A673 (cell line): ENCODE results near the gene TASOR. TPM values are rescaled to one million over a fixed set of nuclear protein-coding genes. Genes with fewer than 3 reads are reported as not detected.

Experiments used
- Bru-seq: library from RNA; stranded (reverse); fragments of 400-500 nt; gene quantifications from one replicate; lab custom pipeline; 2021; lab: Mats Ljungman, UMichigan
- BruChase-seq, 2 experiments: library from RNA; stranded (reverse); fragments of 400-500 nt; gene quantifications; one replicate each; lab custom pipeline; 2021; lab: Mats Ljungman, UMichigan
- BruUV-seq: library from RNA; stranded (reverse); fragments of 400-500 nt; replicated peaks from 2 replicates; lab custom pipeline; 2021; lab: Mats Ljungman, UMichigan
- CTCF ChIA-PET: fragments of 300-600 bp; sonication (Branson Sonifier 250); formaldehyde crosslinking; loops from one replicate; lab custom pipeline; 2022; ENCODE audit warnings: antibody characterized with exemption; lab: Charles Lee
- POLR2A ChIA-PET: fragments of 300-600 bp; sonication (Branson Sonifier 250); formaldehyde crosslinking; loops from one replicate; lab custom pipeline; 2022; ENCODE audit warnings: antibody characterized with exemption; ENCODE audit not compliant: low non-redundant PET; lab: Charles Lee
- DNase-seq: peaks from one replicate; pipeline ENCODE4 v3.0.0-alpha.2; 2015; ENCODE audit warnings: low spot score
- H3K27ac ChIP-seq: fragments of 200-600 bp; sonication (generic); 2 replicates; pipeline ENCODE4 v1.5.1; 2016; ENCODE audit warnings: mixed run types, low read depth, mild to moderate bottlenecking, mixed read lengths, antibody characterized with exemption, low read length; ENCODE audit not compliant: poor library complexity, severe bottlenecking
- H3K27me3 ChIP-seq: fragments of 200-600 bp; sonication (generic); replicated peaks from 2 replicates; pipeline ENCODE4 v1.6.1; 2017; ENCODE audit warnings: mixed run types, low read depth, mild to moderate bottlenecking, mixed read lengths, antibody characterized with exemption, low read length; ENCODE audit not compliant: insufficient read depth, poor library complexity
- H3K36me3 ChIP-seq: fragments of 200-600 bp; sonication (generic); 2 replicates; pipeline ENCODE4 v1.6.1; 2016; ENCODE audit warnings: mixed run types, mild to moderate bottlenecking, mixed read lengths, antibody characterized with exemption, low read length; ENCODE audit not compliant: insufficient read depth, poor library complexity, severe bottlenecking
- H3K4me1 ChIP-seq: fragments of 200-600 bp; sonication (generic); 2 replicates; pipeline ENCODE4 v1.6.1; 2017; ENCODE audit warnings: mixed run types, mild to moderate bottlenecking, mixed read lengths, antibody characterized with exemption, low read length; ENCODE audit not compliant: insufficient read depth, poor library complexity, severe bottlenecking
- H3K4me3 ChIP-seq: fragments of 200-600 bp; sonication (generic); 2 replicates; pipeline ENCODE4 v1.5.1; 2016; ENCODE audit warnings: low read depth, mixed run types, mild to moderate bottlenecking, mixed read lengths, low read length; ENCODE audit not compliant: poor library complexity, severe bottlenecking
- H3K9me3 ChIP-seq: fragments of 200-600 bp; sonication (generic); 2 replicates; pipeline ENCODE4 v1.6.1; 2016; ENCODE audit warnings: mixed run types, low read depth, mild to moderate bottlenecking, mixed read lengths, antibody characterized with exemption, low read length; ENCODE audit not compliant: poor library complexity, severe bottlenecking
- CTCF ChIP-seq: fragments of 300-800, 200-600 bp; sonication (generic); conservative IDR thresholded peaks from 2 replicates; pipeline ENCODE4 v1.5.1; 2017; ENCODE audit warnings: low read depth, mild to moderate bottlenecking, antibody characterized with exemption, low read length, moderate library complexity, mixed read lengths
- EZH2 ChIP-seq: fragments of 200-600 bp; sonication (generic); IDR thresholded peaks from 2 replicates; pipeline ENCODE4 v1.6.1; 2017; ENCODE audit warnings: borderline replicate concordance, low read depth, mild to moderate bottlenecking, mixed read lengths, antibody characterized with exemption, low read length; ENCODE audit not compliant: poor library complexity, severe bottlenecking
- intact Hi-C: fragments of 100-400 bp; cut with micrococcal nuclease; formaldehyde crosslinking; loops from one replicate; pipeline ENCODE4 v1.10.0; 2022; ENCODE audit not compliant: unreplicated experiment
- long read RNA-seq: library from polyadenylated mRNA; stranded (forward); transcript quantifications from one replicate; pipeline ENCODE4 v2.0.0, GENCODE V29; 2022
- total RNA-seq: library from RNA; stranded (reverse); gene quantifications from 2 replicates; pipeline ENCODE4 v1.2.3, GENCODE V29; 2021

The TASOR gene, protein sequence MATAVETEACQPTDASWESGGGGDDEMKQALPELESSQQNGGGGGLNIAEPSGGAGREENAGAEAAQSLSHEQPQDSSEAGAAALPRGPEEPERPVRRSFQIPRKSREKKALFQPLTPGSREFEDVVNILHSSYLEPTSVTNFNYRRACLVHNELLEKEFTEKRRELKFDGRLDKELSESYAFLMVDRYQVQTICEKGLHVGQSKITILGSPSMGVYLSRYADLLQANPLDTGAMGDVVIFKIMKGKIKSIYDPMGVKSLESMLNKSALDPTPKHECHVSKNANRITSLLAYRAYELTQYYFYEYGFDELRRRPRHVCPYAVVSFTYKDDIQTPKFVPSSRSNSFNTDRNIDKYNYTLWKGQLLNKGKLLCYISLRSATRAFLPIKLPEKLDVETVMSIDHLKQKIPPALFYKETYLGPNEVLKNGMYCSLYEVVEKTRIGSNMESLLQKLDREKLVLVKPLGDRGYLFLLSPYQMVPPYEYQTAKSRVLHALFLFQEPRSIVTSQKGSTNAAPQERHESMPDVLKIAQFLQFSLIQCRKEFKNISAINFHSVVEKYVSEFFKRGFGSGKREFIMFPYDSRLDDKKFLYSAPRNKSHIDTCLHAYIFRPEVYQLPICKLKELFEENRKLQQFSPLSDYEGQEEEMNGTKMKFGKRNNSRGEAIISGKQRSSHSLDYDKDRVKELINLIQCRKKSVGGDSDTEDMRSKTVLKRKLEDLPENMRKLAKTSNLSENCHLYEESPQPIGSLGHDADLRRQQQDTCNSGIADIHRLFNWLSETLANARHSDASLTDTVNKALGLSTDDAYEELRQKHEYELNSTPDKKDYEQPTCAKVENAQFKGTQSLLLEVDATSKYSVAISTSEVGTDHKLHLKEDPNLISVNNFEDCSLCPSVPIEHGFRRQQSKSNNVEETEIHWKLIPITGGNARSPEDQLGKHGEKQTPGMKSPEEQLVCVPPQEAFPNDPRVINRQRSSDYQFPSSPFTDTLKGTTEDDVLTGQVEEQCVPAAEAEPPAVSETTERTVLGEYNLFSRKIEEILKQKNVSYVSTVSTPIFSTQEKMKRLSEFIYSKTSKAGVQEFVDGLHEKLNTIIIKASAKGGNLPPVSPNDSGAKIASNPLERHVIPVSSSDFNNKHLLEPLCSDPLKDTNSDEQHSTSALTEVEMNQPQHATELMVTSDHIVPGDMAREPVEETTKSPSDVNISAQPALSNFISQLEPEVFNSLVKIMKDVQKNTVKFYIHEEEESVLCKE (N-terminal part only)
- 29.0 and 32.6 TPM in 2 replicates for total RNA-seq
- Bru-seq, nascent RNA = percentile 83 among the genes with signal in this experiment
- BruChase-seq, experiment 1, labeled RNA remaining after a 2-hour chase = percentile 86 among the genes with signal in this experiment
- percentile 83 among the genes with signal in this experiment for BruChase-seq, experiment 2, labeled RNA remaining after a 6-hour chase
- long read RNA-seq, partial matches to known transcripts = 2 of 6 reads
- long read RNA-seq, other reads (novel, unspliced or antisense) = 4 of 6 reads

DNA sequence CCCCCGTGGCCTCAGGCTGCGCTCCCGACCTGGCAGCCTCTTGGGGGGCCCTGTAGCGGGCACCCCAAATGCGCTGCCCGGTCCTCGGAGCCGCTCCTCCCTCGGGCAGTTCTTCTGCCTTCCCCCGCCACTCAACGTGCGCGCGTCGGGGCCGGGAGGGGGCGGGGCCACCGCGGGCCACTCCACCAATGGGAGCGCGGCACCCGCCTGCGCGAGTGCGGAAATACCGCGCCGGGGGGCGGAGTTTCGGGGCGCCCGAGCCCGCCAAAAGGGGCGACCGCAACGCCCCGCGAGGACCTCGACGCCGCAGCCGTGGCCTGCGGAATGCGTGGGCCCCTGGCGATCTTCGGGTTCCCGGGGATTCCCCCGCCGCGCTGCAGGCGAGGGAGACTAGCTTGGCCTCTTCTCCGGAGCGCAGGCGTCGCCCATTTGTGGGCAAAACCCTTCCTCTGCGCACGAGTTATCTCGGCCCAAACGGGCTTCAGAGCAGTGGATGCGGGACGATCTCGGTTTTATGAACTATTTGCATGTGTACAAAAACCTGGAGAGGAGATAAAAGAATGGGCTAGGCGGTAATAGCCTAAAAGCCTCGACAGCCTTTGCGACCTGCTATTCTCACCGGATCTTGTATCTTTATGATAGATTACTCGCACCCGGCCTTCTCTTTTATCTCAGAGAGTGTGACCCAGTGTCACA, at the start of gene TASOR:
TASOR (minus strand) TSS at position 144 of the 696 bp plus-strand sequence. CDS start 259 bp downstream, outside the sequence.
- H3K4me1 ChIP-seq = no peaks in the 10 kb centered on the region
- H3K36me3 ChIP-seq = no peaks in the 10 kb centered on the region
- peaks cover 7% of the 10 kb centered on the region for H3K9me3 ChIP-seq
- TF ChIP-seq CTCF (no peak), EZH2 (no peak)
- peak within 1 kb of the TSS; percentile 62 for H3K4me3 ChIP-seq
- H3K27ac ChIP-seq = peak within 1 kb of the TSS; percentile 95
- POLR2A ChIA-PET = no interaction called here
- CTCF ChIA-PET = no interaction called here
- intact Hi-C loops = no loop called here
- H3K27me3 ChIP-seq = no peaks in the 10 kb centered on the region
- DNase-seq = peak; percentile 79
- no TSS peak for BruUV-seq

DNA sequence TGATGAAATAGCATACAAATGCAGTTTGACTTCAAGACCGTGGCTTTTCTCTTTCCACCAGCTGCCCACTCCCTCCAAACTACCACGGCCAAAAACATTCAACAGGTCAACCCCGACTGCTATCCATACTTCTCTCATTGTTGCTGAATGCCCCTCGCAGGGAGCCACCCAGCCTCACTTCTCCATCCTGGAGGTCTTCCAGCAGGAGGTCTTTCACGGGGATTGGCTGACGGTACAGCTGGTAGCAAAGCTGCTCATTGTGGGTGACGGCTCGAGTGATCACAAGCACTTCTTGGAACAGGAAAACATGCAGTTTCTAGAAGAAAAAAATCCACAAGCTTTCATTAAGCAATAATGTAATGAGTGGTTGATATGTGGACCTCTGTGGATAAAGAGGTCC, 49.0 kb upstream of the TASOR start:
- no peaks in the 10 kb centered on the region for H3K4me1 ChIP-seq
- DNase-seq = no peak
- ChIA-PET CTCF (no interaction called here), POLR2A (no interaction called here)
- H3K27me3 ChIP-seq = no peaks in the 10 kb centered on the region
- no peak for TF ChIP-seq CTCF
- H3K9me3 ChIP-seq = no peaks in the 10 kb centered on the region
- H3K4me3 ChIP-seq = no peak overlapping the region
- no peak overlapping the region for H3K27ac ChIP-seq
- no TSS peak for BruUV-seq
- H3K36me3 ChIP-seq = no peaks in the 10 kb centered on the region
- intact Hi-C loops = no loop called here
